GM12865 (cell line): ENCODE measurements around the gene CC2D2A.

Source experiments
- DNase-seq: peaks from one replicate; pipeline ENCODE4 v3.0.0; 2010; ENCODE audit warnings: low read depth
- H3K4me3 ChIP-seq: 2 replicates; pipeline ENCODE4 v1.5.1; 2011; ENCODE audit warnings: mild to moderate bottlenecking, low read depth, low read length, control low read depth
- TF ChIP-seq, protein P1 (sequence below): IDR thresholded peaks from 2 replicates; pipeline ENCODE4 v1.5.1; 2011; ENCODE audit warnings: low read length, control low read depth, low read depth, inconsistent platforms; ENCODE audit not compliant: insufficient read depth; ENCODE audit errors: missing control alignments

CC2D2A gene

DNA sequence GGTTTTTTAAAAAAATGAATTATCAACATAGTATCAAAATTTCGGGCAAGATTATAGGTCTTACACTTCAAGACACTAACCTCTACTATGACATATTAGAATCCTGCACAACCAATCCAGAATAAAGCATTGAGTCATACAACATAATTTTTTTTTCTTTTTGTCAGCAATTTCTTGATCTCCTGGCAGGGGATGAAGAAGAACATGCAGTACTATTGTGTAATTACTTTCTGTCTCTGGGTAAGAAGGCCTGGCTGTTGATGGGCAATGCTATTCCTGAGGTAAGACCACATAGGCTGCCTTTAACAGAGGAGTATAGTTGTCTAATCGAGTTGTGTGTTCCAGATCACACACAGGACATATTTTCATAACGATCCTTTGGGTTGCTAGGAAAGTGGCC lies 118.0 kb downstream of the CC2D2A start:
- DNase-seq = no peak
- TF ChIP-seq, protein P1, sequence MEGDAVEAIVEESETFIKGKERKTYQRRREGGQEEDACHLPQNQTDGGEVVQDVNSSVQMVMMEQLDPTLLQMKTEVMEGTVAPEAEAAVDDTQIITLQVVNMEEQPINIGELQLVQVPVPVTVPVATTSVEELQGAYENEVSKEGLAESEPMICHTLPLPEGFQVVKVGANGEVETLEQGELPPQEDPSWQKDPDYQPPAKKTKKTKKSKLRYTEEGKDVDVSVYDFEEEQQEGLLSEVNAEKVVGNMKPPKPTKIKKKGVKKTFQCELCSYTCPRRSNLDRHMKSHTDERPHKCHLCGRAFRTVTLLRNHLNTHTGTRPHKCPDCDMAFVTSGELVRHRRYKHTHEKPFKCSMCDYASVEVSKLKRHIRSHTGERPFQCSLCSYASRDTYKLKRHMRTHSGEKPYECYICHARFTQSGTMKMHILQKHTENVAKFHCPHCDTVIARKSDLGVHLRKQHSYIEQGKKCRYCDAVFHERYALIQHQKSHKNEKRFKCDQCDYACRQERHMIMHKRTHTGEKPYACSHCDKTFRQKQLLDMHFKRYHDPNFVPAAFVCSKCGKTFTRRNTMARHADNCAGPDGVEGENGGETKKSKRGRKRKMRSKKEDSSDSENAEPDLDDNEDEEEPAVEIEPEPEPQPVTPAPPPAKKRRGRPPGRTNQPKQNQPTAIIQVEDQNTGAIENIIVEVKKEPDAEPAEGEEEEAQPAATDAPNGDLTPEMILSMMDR = no peak
- H3K4me3 ChIP-seq = no peak overlapping the region

DNA sequence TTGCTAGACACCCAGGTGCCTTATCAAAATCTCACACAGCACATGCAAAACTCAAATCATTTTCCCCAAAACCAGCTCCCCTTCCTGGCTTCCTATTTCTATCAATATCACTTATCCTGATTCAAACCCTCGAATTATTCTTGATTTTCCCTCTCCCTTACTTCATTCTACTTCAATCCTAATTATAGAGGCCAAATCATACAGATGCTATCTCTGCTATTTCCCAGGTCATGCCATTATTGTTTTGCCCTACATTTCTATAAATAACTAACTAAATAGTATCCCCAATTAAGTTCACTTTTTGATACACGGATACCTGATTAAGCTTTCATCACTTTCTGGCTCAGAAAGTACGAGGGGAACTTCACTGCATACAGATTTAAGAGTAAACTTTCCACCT lies 123.1 kb downstream of the CC2D2A start:
- no peak for DNase-seq
- TF ChIP-seq, protein P1 = no peak

DNA sequence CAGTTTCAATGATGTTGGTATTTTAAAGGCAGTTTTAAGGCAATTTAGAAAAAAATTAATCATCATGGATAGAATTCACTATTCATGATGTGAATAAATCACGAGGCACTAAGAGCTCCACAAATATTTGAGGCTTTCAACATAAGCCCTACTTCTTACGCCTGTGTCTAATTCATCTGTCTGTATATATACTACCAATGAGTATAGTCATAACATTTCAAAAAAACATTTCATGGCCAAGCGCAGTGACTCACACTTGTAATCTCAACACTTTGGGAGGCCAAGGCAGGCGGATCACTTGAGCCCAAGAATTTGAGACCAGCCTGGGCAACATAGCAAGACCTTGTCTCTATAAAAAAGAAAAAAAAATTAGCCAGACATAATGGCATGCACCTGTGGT lies 129.0 kb downstream of the CC2D2A start:
- DNase-seq = no peak
- H3K4me3 ChIP-seq = no peak overlapping the region
- TF ChIP-seq, protein P1 = no peak

More for the DNA sequence above, 123.1 kb downstream of the CC2D2A start:
- no peak overlapping the region for H3K4me3 ChIP-seq

GRCh38 chr4:15600176-15600575 lies 130.5 kb downstream of the CC2D2A start:
- TF ChIP-seq, protein P1 = no peak
- H3K4me3 ChIP-seq = no peak overlapping the region
- DNase-seq = no peak

- H3K4me3 ChIP-seq = no peak overlapping the region
- DNase-seq = no peak
- TF ChIP-seq, protein P1 = no peak
These were observed 132.2 kb downstream of the CC2D2A start for GRCh38 chr4:15601862-15602261.

- no peak for DNase-seq
- TF ChIP-seq, protein P1 = no peak
- H3K4me3 ChIP-seq = no peak overlapping the region
These were observed 135.9 kb downstream of the CC2D2A start for GRCh38 chr4:15605537-15605936.

- H3K4me3 ChIP-seq = no peak overlapping the region
- TF ChIP-seq, protein P1 = no peak
- no peak for DNase-seq
These were observed 141.2 kb downstream of the CC2D2A start for GRCh38 chr4:15610855-15611254.
